GM12878 (cell line): ENCODE results near the gene GJC1. TPM values are rescaled to one million over a fixed set of nuclear protein-coding genes. Genes with fewer than 3 reads are reported as not detected.
A peak's percentile ranks its signal among the peaks of the same experiment; 100 is the strongest.

ENCODE experiments used
- ATAC-seq: fragments of 200-7000 bp; cut with Tn5 transposase; 3 replicates; pipeline ENCODE4 v1.9.1; 2020; ENCODE audit warnings: mild to moderate bottlenecking, moderate library complexity
- BruUV-seq: library from RNA; stranded (reverse); fragments of 400-500 nt; replicated peaks from 2 replicates; lab custom pipeline; 2021; lab: Mats Ljungman, UMichigan
- CTCF ChIA-PET: fragments of 300-600 bp; sonication (Branson Sonifier 250); formaldehyde crosslinking; extraction: SDS; loops from one replicate; lab custom pipeline; 2021; ENCODE audit warnings: inconsistent platforms; lab: Yijun Ruan, JAX
- POLR2A ChIA-PET: fragments of 350-600 bp; formaldehyde crosslinking; extraction: SDS; loops from one replicate; lab custom pipeline; 2021; ENCODE audit warnings: inconsistent platforms; lab: Charles Lee
- RAD21 ChIA-PET: fragments of 300-600 bp; sonication (Branson Sonifier 250); formaldehyde crosslinking; loops from one replicate; lab custom pipeline; 2023; ENCODE audit warnings: antibody characterized with exemption; ENCODE audit not compliant: unreplicated experiment; lab: Charles Lee
- SMC1A ChIA-PET: fragments of 300-600 bp; sonication (Branson Sonifier 250); formaldehyde crosslinking; loops from one replicate; lab custom pipeline; 2023; ENCODE audit not compliant: unreplicated experiment, uncharacterized antibody; lab: Charles Lee
- DNase-seq: peaks from one replicate; pipeline ENCODE4 v3.0.0-alpha.2; 2011; ENCODE audit warnings: low read depth, low spot score
- FAIRE-seq: peaks from 3 replicates; lab custom pipeline; 2011; peaks lifted over from hg19 to GRCh38; lab: Jason Lieb, UNC
- H2AFZ ChIP-seq: 2 replicates; pipeline ENCODE4 v1.6.0; 2011; ENCODE audit warnings: low read depth, low read length, control low read depth; ENCODE audit not compliant: control insufficient read depth
- H3K27ac ChIP-seq: 2 replicates; pipeline ENCODE4 v1.5.1; 2011; ENCODE audit warnings: control low read depth; ENCODE audit not compliant: control insufficient read depth, insufficient read depth
- H3K27me3 ChIP-seq, 2 experiments: replicated peaks in 1 of 2; 2 replicates each; pipeline versions ENCODE4 v1.6.0 to v1.6.1; 2011; ENCODE audit warnings: low read length in 1 of 2; ENCODE audit not compliant: control insufficient read depth in 2 of 2, insufficient read depth in 2 of 2
- H3K36me3 ChIP-seq, 2 experiments: 2 replicates each; pipeline ENCODE4 v1.5.1; 2011; ENCODE audit warnings: low read length in 1 of 2; ENCODE audit not compliant: control insufficient read depth in 2 of 2, insufficient read depth in 2 of 2
- H3K4me1 ChIP-seq: 2 replicates; pipeline ENCODE4 v1.6.1; 2011; ENCODE audit warnings: mild to moderate bottlenecking, low read length, moderate library complexity, mixed read lengths; ENCODE audit not compliant: control insufficient read depth, insufficient read depth
- H3K4me2 ChIP-seq: 2 replicates; pipeline ENCODE4 v1.6.0; 2011; ENCODE audit warnings: control low read depth; ENCODE audit not compliant: control insufficient read depth, insufficient read depth
- H3K4me3 ChIP-seq: fragments of 200-600 bp; sonication (generic); 2 replicates; pipeline ENCODE4 v1.5.1; 2016
- H3K79me2 ChIP-seq: 2 replicates; pipeline ENCODE4 v1.6.0; 2011; ENCODE audit warnings: low read length; ENCODE audit not compliant: control insufficient read depth, insufficient read depth
- H3K9ac ChIP-seq: 2 replicates; pipeline ENCODE4 v1.8.0; 2011; ENCODE audit warnings: low read length, control low read depth, mixed read lengths; ENCODE audit not compliant: control insufficient read depth, insufficient read depth
- H3K9me3 ChIP-seq: replicated peaks from 3 replicates; pipeline ENCODE4 v1.5.1; 2011; ENCODE audit warnings: mild to moderate bottlenecking, low read length; ENCODE audit not compliant: control insufficient read depth, insufficient read depth
- H4K20me1 ChIP-seq: 2 replicates; pipeline ENCODE4 v1.6.0; 2011; ENCODE audit not compliant: control insufficient read depth, insufficient read depth
- BHLHE40 ChIP-seq, 2 experiments: fragments of 450-650 bp in 1 of 2; IDR thresholded peaks; 2 replicates each; pipeline ENCODE4 v1.6.1; 2011 to 2017; ENCODE audit warnings: low read depth in 2 of 2, borderline replicate concordance in 1 of 2, improper control_type of control experiment in 1 of 2, low read length in 1 of 2, mild to moderate bottlenecking in 1 of 2
- EZH2 ChIP-seq: IDR thresholded peaks from 2 replicates; pipeline ENCODE4 v1.6.1; 2012; ENCODE audit warnings: low read depth, mild to moderate bottlenecking, control low read depth, inconsistent platforms, low read length, borderline replicate concordance; ENCODE audit not compliant: control insufficient read depth
- POLR2AphosphoS5 ChIP-seq: IDR thresholded peaks from 2 replicates; pipeline ENCODE4 v1.6.1; 2011; ENCODE audit warnings: mild to moderate bottlenecking, low read length, inconsistent platforms
- RELA ChIP-seq: fragments of 450-650 bp; IDR thresholded peaks from 2 replicates; pipeline ENCODE4 v1.8.0; 2014; ENCODE audit warnings: borderline replicate concordance; ENCODE audit not compliant: partially characterized antibody
- SIN3A ChIP-seq: IDR thresholded peaks from 2 replicates; pipeline ENCODE4 v1.6.1; 2012; ENCODE audit warnings: low read depth, low read length, improper control_type of control experiment
- SMARCA5 ChIP-seq: fragments of 450-650 bp; IDR thresholded peaks from 2 replicates; pipeline ENCODE4 v1.6.1; 2017; ENCODE audit warnings: mild to moderate bottlenecking
- SPI1 ChIP-seq: IDR thresholded peaks from 2 replicates; pipeline ENCODE4 v1.6.1; 2011; ENCODE audit warnings: low read depth, mild to moderate bottlenecking, low read length, moderate library complexity, borderline replicate concordance; ENCODE audit not compliant: insufficient read depth
- TCF3 ChIP-seq: IDR thresholded peaks from 2 replicates; pipeline ENCODE4 v1.6.1; 2012; ENCODE audit warnings: low read depth, mild to moderate bottlenecking, low read length, borderline replicate concordance; ENCODE audit not compliant: insufficient read depth
- YBX1 ChIP-seq: fragments of 450-650 bp; IDR thresholded peaks from 2 replicates; pipeline ENCODE4 v1.6.1; 2016; ENCODE audit warnings: antibody characterized with exemption
- WGBS: methylation state at CpG from one replicate; pipeline ENCODE4 v1.1.6; 2016; ENCODE audit warnings: low lambda C conversion rate; ENCODE audit not compliant: insufficient replicate concordance, insufficient coverage; ENCODE audit errors: missing lambda C conversion rate; 5-methylcytosine and 5-hydroxymethylcytosine counted together
- in situ Hi-C: fragments of 300-500 bp; cut with MboI; formaldehyde crosslinking; loops from 9 replicates; pipeline ENCODE4 v1.14.3; 2018; ENCODE audit warnings: mixed read lengths
- intact Hi-C: fragments of 100-400 bp; cut with micrococcal nuclease; formaldehyde crosslinking; loops from one replicate; pipeline ENCODE4 v1.14.2; 2022; ENCODE audit not compliant: unreplicated experiment
- polyA plus RNA-seq, 11 experiments: library from polyadenylated mRNA; depleted of rRNA in 4 of 11; unstranded in 6 of 11; stranded (reverse) in 5 of 11; fragments of >200 nt; fragmentation: Nextera tagmentation in 4 of 11; fragmentation: Illumina TruSeq in 1 of 11; extraction: Ambion mirVana in 4 of 11; extraction: Trizol in 1 of 11; gene quantifications; 1 replicate in 1 of 11; 2 replicates in 10 of 11; pipeline versions ENCODE4 v1.2.1 to v1.2.3, GENCODE V29; 2011 to 2016; ENCODE audit warnings: inconsistent platforms in 2 of 11, missing spikeins in 2 of 11, low read depth in 1 of 11
- total RNA-seq, 4 experiments: library from RNA; depleted of rRNA in 3 of 4; stranded (reverse); fragments of >200 nt in 3 of 4; fragmentation: Illumina TruSeq in 1 of 4; extraction: Trizol in 1 of 4; gene quantifications; 2 replicates each; pipeline versions ENCODE4 v1.2.1 to v1.2.3, GENCODE V29; 2013 to 2021
- TF ChIP-seq, protein P1 (sequence below), 3 experiments: IDR thresholded peaks in 2 of 3; conservative IDR thresholded peaks in 1 of 3; 2 replicates each; pipeline ENCODE4 v1.5.1; 2011; ENCODE audit warnings: low read depth in 3 of 3, low read length in 3 of 3, mild to moderate bottlenecking in 3 of 3, control low read depth in 2 of 3, moderate library complexity in 2 of 3, inconsistent platforms in 1 of 3, mixed read lengths in 1 of 3; ENCODE audit not compliant: control insufficient read depth in 2 of 3, insufficient read depth in 1 of 3; ENCODE audit errors: extremely low read depth in 1 of 3
- TF ChIP-seq, protein P2 (sequence below): IDR thresholded peaks from 2 replicates; pipeline ENCODE4 v1.6.1; 2012; ENCODE audit warnings: mild to moderate bottlenecking, low read depth, low read length

The GJC1 gene
- total and polyA plus RNA-seq, 10 of the 15 experiments (the other 5 are each of a cell fraction or from before 2014, with no cell fraction given) = 0.37 to 3.4 (median 0.90) TPM

GRCh38 chr17:44767493-44767892 is 62.6 kb downstream of the GJC1 start:
- in situ Hi-C loops = no loop called here
- no peak for FAIRE-seq
- no peak for DNase-seq
- Histone ChIP-seq H3K27me3 (no peaks in the 10 kb centered on the region; a peak in 1 of 4 replicates), H3K27ac (no peak overlapping the region), H3K4me3 (no peak overlapping the region), H3K9ac (no peak overlapping the region), H2AFZ (no peak overlapping the region), H3K79me2 (no peaks in the 10 kb centered on the region), H3K9me3 (no peaks in the 10 kb centered on the region), H3K4me1 (peaks cover 8% of the 10 kb centered on the region), H3K36me3 (no peaks in the 10 kb centered on the region), H4K20me1 (no peaks in the 10 kb centered on the region), H3K4me2 (no peak overlapping the region)
- CTCF ChIA-PET = no interaction called here
- SMC1A ChIA-PET = no interaction called here
- POLR2A ChIA-PET = no interaction called here
- BruUV-seq = no TSS peak
- peak; percentile 83 for ATAC-seq
- TF ChIP-seq SPI1 = peak; percentile 30; the same call in 1 of the 2 replicates
- TF ChIP-seq YBX1 = no peak
- RAD21 ChIA-PET = no interaction called here
- WGBS = 33% methylated on average over 3 of the region's 4 CpGs
- intact Hi-C loops = no loop called here

DNA sequence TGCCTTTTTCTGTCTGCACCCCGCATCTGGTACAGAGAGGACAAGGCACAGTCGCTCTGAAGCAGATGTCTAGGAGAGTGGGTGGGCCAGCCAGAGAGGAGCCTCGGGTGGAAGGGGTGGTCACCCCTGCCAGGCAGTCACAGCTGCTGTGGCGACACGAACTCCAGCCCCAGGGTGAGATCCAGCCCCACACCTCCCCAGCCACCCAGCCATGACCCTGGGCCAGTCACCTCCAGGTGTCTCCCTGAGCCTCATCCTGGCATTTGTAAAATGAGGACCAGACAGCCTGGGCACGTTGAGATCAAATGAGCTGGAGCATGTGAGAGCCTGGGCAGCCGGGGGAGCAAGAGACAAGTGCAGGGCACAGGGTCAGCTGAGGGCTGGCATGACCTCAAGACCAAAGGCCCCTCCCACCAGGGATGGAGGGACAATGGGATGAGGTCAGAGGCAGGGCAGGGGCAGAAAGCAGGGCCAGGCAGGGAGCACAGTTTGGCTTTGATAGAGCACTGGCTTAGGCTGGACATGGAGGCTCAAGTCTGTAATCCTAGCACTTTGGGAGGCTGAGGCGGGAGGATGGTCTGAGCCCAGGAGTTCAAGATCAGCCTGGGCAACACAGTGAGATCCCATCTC is 63.6 kb downstream of the GJC1 start:
- intact Hi-C loops = no loop called here
- Histone ChIP-seq H3K4me2 (no peak overlapping the region), H3K4me1 (peaks cover 8% of the 10 kb centered on the region), H2AFZ (no peak overlapping the region), H3K27ac (no peak overlapping the region), H3K4me3 (no peak overlapping the region), H3K36me3 (no peaks in the 10 kb centered on the region), H3K9ac (no peak overlapping the region), H3K27me3 (no peaks in the 10 kb centered on the region; a peak in 1 of 4 replicates), H3K79me2 (no peaks in the 10 kb centered on the region), H4K20me1 (no peaks in the 10 kb centered on the region), H3K9me3 (no peaks in the 10 kb centered on the region)
- WGBS = 40% methylated on average over 8 of the region's 8 CpGs
- ChIA-PET CTCF (no interaction called here), POLR2A (no interaction called here), SMC1A (no interaction called here), RAD21 (no interaction called here)
- in situ Hi-C loops = no loop called here
- no peak for DNase-seq
- no peak for FAIRE-seq
- no peak for ATAC-seq
- BruUV-seq = no TSS peak
- TF ChIP-seq SMARCA5 (no peak), POLR2AphosphoS5 (no peak), RELA (no peak), SIN3A (no peak), EZH2 (no peak), BHLHE40 (IDR thresholded peaks at IDR 0.05; ENCODE audit: borderline replicate concordance in 1 of 2, low read depth in 2 of 2, low read length in 1 of 2) (no peak), TCF3 (no peak)
- TF ChIP-seq, protein P1, sequence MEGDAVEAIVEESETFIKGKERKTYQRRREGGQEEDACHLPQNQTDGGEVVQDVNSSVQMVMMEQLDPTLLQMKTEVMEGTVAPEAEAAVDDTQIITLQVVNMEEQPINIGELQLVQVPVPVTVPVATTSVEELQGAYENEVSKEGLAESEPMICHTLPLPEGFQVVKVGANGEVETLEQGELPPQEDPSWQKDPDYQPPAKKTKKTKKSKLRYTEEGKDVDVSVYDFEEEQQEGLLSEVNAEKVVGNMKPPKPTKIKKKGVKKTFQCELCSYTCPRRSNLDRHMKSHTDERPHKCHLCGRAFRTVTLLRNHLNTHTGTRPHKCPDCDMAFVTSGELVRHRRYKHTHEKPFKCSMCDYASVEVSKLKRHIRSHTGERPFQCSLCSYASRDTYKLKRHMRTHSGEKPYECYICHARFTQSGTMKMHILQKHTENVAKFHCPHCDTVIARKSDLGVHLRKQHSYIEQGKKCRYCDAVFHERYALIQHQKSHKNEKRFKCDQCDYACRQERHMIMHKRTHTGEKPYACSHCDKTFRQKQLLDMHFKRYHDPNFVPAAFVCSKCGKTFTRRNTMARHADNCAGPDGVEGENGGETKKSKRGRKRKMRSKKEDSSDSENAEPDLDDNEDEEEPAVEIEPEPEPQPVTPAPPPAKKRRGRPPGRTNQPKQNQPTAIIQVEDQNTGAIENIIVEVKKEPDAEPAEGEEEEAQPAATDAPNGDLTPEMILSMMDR (IDR thresholded peaks at IDR 0.05 in 2 of 3, conservative IDR thresholded peaks at IDR 0.05 in 1 of 3; ENCODE audit: control insufficient read depth in 2 of 3, extremely low read depth in 1 of 3, insufficient read depth in 1 of 3, low read depth in 3 of 3, low read length in 3 of 3) = no peak
- TF ChIP-seq, protein P2, sequence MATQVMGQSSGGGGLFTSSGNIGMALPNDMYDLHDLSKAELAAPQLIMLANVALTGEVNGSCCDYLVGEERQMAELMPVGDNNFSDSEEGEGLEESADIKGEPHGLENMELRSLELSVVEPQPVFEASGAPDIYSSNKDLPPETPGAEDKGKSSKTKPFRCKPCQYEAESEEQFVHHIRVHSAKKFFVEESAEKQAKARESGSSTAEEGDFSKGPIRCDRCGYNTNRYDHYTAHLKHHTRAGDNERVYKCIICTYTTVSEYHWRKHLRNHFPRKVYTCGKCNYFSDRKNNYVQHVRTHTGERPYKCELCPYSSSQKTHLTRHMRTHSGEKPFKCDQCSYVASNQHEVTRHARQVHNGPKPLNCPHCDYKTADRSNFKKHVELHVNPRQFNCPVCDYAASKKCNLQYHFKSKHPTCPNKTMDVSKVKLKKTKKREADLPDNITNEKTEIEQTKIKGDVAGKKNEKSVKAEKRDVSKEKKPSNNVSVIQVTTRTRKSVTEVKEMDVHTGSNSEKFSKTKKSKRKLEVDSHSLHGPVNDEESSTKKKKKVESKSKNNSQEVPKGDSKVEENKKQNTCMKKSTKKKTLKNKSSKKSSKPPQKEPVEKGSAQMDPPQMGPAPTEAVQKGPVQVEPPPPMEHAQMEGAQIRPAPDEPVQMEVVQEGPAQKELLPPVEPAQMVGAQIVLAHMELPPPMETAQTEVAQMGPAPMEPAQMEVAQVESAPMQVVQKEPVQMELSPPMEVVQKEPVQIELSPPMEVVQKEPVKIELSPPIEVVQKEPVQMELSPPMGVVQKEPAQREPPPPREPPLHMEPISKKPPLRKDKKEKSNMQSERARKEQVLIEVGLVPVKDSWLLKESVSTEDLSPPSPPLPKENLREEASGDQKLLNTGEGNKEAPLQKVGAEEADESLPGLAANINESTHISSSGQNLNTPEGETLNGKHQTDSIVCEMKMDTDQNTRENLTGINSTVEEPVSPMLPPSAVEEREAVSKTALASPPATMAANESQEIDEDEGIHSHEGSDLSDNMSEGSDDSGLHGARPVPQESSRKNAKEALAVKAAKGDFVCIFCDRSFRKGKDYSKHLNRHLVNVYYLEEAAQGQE = no peak
